PC-9 (cell line): ENCODE results near the gene CUX1.

Source experiments
- CTCF ChIP-seq: fragments of 200-600 bp; sonication (generic); conservative IDR thresholded peaks from 2 replicates; pipeline ENCODE4 v1.6.1; 2017; ENCODE audit warnings: mixed run types, antibody characterized with exemption, mild to moderate bottlenecking, moderate library complexity
- EZH2 ChIP-seq: fragments of 200-600 bp; sonication (generic); IDR thresholded peaks from 2 replicates; pipeline ENCODE4 v1.8.0; 2017; ENCODE audit warnings: antibody characterized with exemption, low read depth

GRCh38 chr7:101862280-101863220 is 45.1 kb downstream of the CUX1 start:
- TF ChIP-seq CTCF (no peak), EZH2 (no peak)
